GM12878 (cell line): ENCODE measurements around the gene PRR18. TPM values are rescaled to one million over a fixed set of nuclear protein-coding genes. Genes with fewer than 3 reads are reported as not detected.

Source experiments
- ATAC-seq: fragments of 200-7000 bp; cut with Tn5 transposase; 3 replicates; pipeline ENCODE4 v1.9.1; 2020; ENCODE audit warnings: mild to moderate bottlenecking, moderate library complexity
- BruUV-seq: library from RNA; stranded (reverse); fragments of 400-500 nt; replicated peaks from 2 replicates; lab custom pipeline; 2021; lab: Mats Ljungman, UMichigan
- CTCF ChIA-PET: fragments of 300-600 bp; sonication (Branson Sonifier 250); formaldehyde crosslinking; extraction: SDS; loops from one replicate; lab custom pipeline; 2021; ENCODE audit warnings: inconsistent platforms; lab: Yijun Ruan, JAX
- POLR2A ChIA-PET: fragments of 350-600 bp; formaldehyde crosslinking; extraction: SDS; loops from one replicate; lab custom pipeline; 2021; ENCODE audit warnings: inconsistent platforms; lab: Charles Lee
- RAD21 ChIA-PET: fragments of 300-600 bp; sonication (Branson Sonifier 250); formaldehyde crosslinking; loops from one replicate; lab custom pipeline; 2023; ENCODE audit warnings: antibody characterized with exemption; ENCODE audit not compliant: unreplicated experiment; lab: Charles Lee
- SMC1A ChIA-PET: fragments of 300-600 bp; sonication (Branson Sonifier 250); formaldehyde crosslinking; loops from one replicate; lab custom pipeline; 2023; ENCODE audit not compliant: unreplicated experiment, uncharacterized antibody; lab: Charles Lee
- DNase-seq: peaks from one replicate; pipeline ENCODE4 v3.0.0-alpha.2; 2011; ENCODE audit warnings: low read depth, low spot score
- FAIRE-seq: peaks from 3 replicates; lab custom pipeline; 2011; peaks lifted over from hg19 to GRCh38; lab: Jason Lieb, UNC
- H2AFZ ChIP-seq: 2 replicates; pipeline ENCODE4 v1.6.0; 2011; ENCODE audit warnings: low read depth, low read length, control low read depth; ENCODE audit not compliant: control insufficient read depth
- H3K27ac ChIP-seq: 2 replicates; pipeline ENCODE4 v1.5.1; 2011; ENCODE audit warnings: control low read depth; ENCODE audit not compliant: control insufficient read depth, insufficient read depth
- H3K27me3 ChIP-seq, 2 experiments: replicated peaks in 1 of 2; 2 replicates each; pipeline versions ENCODE4 v1.6.0 to v1.6.1; 2011; ENCODE audit warnings: low read length in 1 of 2; ENCODE audit not compliant: control insufficient read depth in 2 of 2, insufficient read depth in 2 of 2
- H3K36me3 ChIP-seq, 2 experiments: 2 replicates each; pipeline ENCODE4 v1.5.1; 2011; ENCODE audit warnings: low read length in 1 of 2; ENCODE audit not compliant: control insufficient read depth in 2 of 2, insufficient read depth in 2 of 2
- H3K4me1 ChIP-seq: 2 replicates; pipeline ENCODE4 v1.6.1; 2011; ENCODE audit warnings: mild to moderate bottlenecking, low read length, moderate library complexity, mixed read lengths; ENCODE audit not compliant: control insufficient read depth, insufficient read depth
- H3K4me2 ChIP-seq: 2 replicates; pipeline ENCODE4 v1.6.0; 2011; ENCODE audit warnings: control low read depth; ENCODE audit not compliant: control insufficient read depth, insufficient read depth
- H3K4me3 ChIP-seq: fragments of 200-600 bp; sonication (generic); 2 replicates; pipeline ENCODE4 v1.5.1; 2016
- H3K79me2 ChIP-seq: 2 replicates; pipeline ENCODE4 v1.6.0; 2011; ENCODE audit warnings: low read length; ENCODE audit not compliant: control insufficient read depth, insufficient read depth
- H3K9ac ChIP-seq: 2 replicates; pipeline ENCODE4 v1.8.0; 2011; ENCODE audit warnings: low read length, control low read depth, mixed read lengths; ENCODE audit not compliant: control insufficient read depth, insufficient read depth
- H3K9me3 ChIP-seq: replicated peaks from 3 replicates; pipeline ENCODE4 v1.5.1; 2011; ENCODE audit warnings: mild to moderate bottlenecking, low read length; ENCODE audit not compliant: control insufficient read depth, insufficient read depth
- H4K20me1 ChIP-seq: 2 replicates; pipeline ENCODE4 v1.6.0; 2011; ENCODE audit not compliant: control insufficient read depth, insufficient read depth
- CBFB ChIP-seq: IDR thresholded peaks from 2 replicates; pipeline ENCODE4 v1.6.1; 2016; ENCODE audit warnings: antibody characterized with exemption, low read depth
- CEBPB ChIP-seq, 2 experiments: fragments of 150-350 bp in 1 of 2; IDR thresholded peaks; 2 replicates each; pipeline ENCODE4 v1.6.1; 2012 to 2014; ENCODE audit warnings: low read depth in 2 of 2, low read length in 2 of 2, borderline replicate concordance in 1 of 2, inconsistent platforms in 1 of 2
- GATAD2B ChIP-seq: fragments of 450-650 bp; conservative IDR thresholded peaks from 2 replicates; pipeline ENCODE4 v1.6.1; 2017; ENCODE audit warnings: low read depth, mild to moderate bottlenecking, moderate library complexity
- HCFC1 ChIP-seq: fragments of 150-350 bp; IDR thresholded peaks from 2 replicates; pipeline ENCODE4 v1.6.1; 2014; ENCODE audit warnings: low read length
- NFIC ChIP-seq: IDR thresholded peaks from 2 replicates; pipeline ENCODE4 v1.6.1; 2012; ENCODE audit warnings: low read depth, mild to moderate bottlenecking, inconsistent platforms, low read length, moderate library complexity
- POLR2AphosphoS2 ChIP-seq: IDR thresholded peaks from 2 replicates; pipeline ENCODE4 v1.6.1; 2011; ENCODE audit warnings: low read depth, mild to moderate bottlenecking, low read length, improper control_type of control experiment, moderate library complexity
- POU2F2 ChIP-seq: IDR thresholded peaks from 3 replicates; pipeline ENCODE4 v1.6.1; 2011; ENCODE audit warnings: low read depth, mild to moderate bottlenecking, low read length, borderline replicate concordance
- RAD21 ChIP-seq: IDR thresholded peaks from 2 replicates; pipeline ENCODE4 v1.6.1; 2011; ENCODE audit warnings: mild to moderate bottlenecking, low read depth, low read length, moderate library complexity; ENCODE audit not compliant: insufficient read depth
- RAD51 ChIP-seq: fragments of 450-650 bp; IDR thresholded peaks from 2 replicates; pipeline ENCODE4 v1.6.1; 2016; ENCODE audit warnings: moderate library complexity, mild to moderate bottlenecking, inconsistent platforms
- RFX5 ChIP-seq: IDR thresholded peaks from 2 replicates; pipeline ENCODE4 v1.6.1; 2011; ENCODE audit warnings: low read depth, low read length, improper control_type of control experiment
- RUNX3 ChIP-seq: IDR thresholded peaks from 2 replicates; pipeline ENCODE4 v1.6.1; 2012; ENCODE audit warnings: low read length, inconsistent platforms
- SMARCA5 ChIP-seq: fragments of 450-650 bp; IDR thresholded peaks from 2 replicates; pipeline ENCODE4 v1.6.1; 2017; ENCODE audit warnings: mild to moderate bottlenecking
- STAT3 ChIP-seq: IDR thresholded peaks from 2 replicates; pipeline ENCODE4 v1.6.1; 2011; ENCODE audit warnings: low read depth, low read length, improper control_type of control experiment
- TAF1 ChIP-seq: IDR thresholded peaks from 2 replicates; pipeline ENCODE4 v1.6.1; 2011; ENCODE audit warnings: mild to moderate bottlenecking, low read depth, low read length, borderline replicate concordance
- TBL1XR1 ChIP-seq: IDR thresholded peaks from 2 replicates; pipeline ENCODE4 v1.6.1; 2012; ENCODE audit warnings: low read depth, low read length, improper control_type of control experiment
- WRNIP1 ChIP-seq: IDR thresholded peaks from 2 replicates; pipeline ENCODE4 v1.6.1; 2011; ENCODE audit warnings: low read depth, low read length, improper control_type of control experiment, borderline replicate concordance
- WGBS: methylation state at CpG from one replicate; pipeline ENCODE4 v1.1.6; 2016; ENCODE audit warnings: low lambda C conversion rate; ENCODE audit not compliant: insufficient replicate concordance, insufficient coverage; ENCODE audit errors: missing lambda C conversion rate; 5-methylcytosine and 5-hydroxymethylcytosine counted together
- in situ Hi-C: fragments of 300-500 bp; cut with MboI; formaldehyde crosslinking; loops from 9 replicates; pipeline ENCODE4 v1.14.3; 2018; ENCODE audit warnings: mixed read lengths
- intact Hi-C: fragments of 100-400 bp; cut with micrococcal nuclease; formaldehyde crosslinking; loops from one replicate; pipeline ENCODE4 v1.14.2; 2022; ENCODE audit not compliant: unreplicated experiment
- polyA plus RNA-seq, 11 experiments: library from polyadenylated mRNA; depleted of rRNA in 4 of 11; unstranded in 6 of 11; stranded (reverse) in 5 of 11; fragments of >200 nt; fragmentation: Nextera tagmentation in 4 of 11; fragmentation: Illumina TruSeq in 1 of 11; extraction: Ambion mirVana in 4 of 11; extraction: Trizol in 1 of 11; gene quantifications; 1 replicate in 1 of 11; 2 replicates in 10 of 11; pipeline versions ENCODE4 v1.2.1 to v1.2.3, GENCODE V29; 2011 to 2016; ENCODE audit warnings: inconsistent platforms in 2 of 11, missing spikeins in 2 of 11, low read depth in 1 of 11
- total RNA-seq, 4 experiments: library from RNA; depleted of rRNA in 3 of 4; stranded (reverse); fragments of >200 nt in 3 of 4; fragmentation: Illumina TruSeq in 1 of 4; extraction: Trizol in 1 of 4; gene quantifications; 2 replicates each; pipeline versions ENCODE4 v1.2.1 to v1.2.3, GENCODE V29; 2013 to 2021
- TF ChIP-seq, protein P1 (sequence below): fragments of 450-650 bp; IDR thresholded peaks from 2 replicates; pipeline ENCODE4 v1.6.1; 2017; ENCODE audit warnings: mild to moderate bottlenecking, moderate library complexity

The PRR18 gene
- total and polyA plus RNA-seq, 10 of the 15 experiments (the other 5 are each of a cell fraction or from before 2014, with no cell fraction given), result 0.13 to 8.2 (median 1.6) TPM

DNA sequence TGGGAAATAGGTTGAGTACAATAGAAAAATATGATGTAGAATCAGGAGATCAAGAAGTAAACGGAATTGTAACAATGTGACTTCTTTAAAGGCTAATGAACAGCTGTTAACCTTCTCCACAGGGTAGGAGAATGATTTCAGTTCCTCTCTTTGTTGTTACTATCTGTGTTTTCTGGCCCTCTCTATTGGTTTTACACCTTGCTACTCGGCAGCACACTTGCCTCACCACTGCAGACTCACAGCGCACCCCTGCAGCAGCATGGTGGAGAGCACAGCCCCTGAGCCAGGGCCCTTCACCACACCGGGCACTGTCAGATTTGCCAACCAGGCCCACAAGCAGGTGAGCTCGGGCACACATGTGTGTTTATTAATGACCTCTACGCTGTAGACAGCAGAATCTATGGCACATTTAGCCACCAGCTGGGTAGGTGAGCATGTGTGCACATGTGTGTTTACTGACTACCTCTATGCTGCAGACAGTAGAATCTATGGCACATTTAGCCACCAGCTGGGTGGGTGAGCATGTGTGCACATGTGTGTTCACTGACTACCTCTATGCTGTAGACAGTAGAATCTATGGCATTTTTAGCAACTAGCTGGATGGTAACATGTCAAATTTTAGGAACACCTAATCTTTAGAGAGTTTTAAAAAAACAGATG lies 17.3 kb upstream of the PRR18 start (continued):
- TF ChIP-seq, protein P1, sequence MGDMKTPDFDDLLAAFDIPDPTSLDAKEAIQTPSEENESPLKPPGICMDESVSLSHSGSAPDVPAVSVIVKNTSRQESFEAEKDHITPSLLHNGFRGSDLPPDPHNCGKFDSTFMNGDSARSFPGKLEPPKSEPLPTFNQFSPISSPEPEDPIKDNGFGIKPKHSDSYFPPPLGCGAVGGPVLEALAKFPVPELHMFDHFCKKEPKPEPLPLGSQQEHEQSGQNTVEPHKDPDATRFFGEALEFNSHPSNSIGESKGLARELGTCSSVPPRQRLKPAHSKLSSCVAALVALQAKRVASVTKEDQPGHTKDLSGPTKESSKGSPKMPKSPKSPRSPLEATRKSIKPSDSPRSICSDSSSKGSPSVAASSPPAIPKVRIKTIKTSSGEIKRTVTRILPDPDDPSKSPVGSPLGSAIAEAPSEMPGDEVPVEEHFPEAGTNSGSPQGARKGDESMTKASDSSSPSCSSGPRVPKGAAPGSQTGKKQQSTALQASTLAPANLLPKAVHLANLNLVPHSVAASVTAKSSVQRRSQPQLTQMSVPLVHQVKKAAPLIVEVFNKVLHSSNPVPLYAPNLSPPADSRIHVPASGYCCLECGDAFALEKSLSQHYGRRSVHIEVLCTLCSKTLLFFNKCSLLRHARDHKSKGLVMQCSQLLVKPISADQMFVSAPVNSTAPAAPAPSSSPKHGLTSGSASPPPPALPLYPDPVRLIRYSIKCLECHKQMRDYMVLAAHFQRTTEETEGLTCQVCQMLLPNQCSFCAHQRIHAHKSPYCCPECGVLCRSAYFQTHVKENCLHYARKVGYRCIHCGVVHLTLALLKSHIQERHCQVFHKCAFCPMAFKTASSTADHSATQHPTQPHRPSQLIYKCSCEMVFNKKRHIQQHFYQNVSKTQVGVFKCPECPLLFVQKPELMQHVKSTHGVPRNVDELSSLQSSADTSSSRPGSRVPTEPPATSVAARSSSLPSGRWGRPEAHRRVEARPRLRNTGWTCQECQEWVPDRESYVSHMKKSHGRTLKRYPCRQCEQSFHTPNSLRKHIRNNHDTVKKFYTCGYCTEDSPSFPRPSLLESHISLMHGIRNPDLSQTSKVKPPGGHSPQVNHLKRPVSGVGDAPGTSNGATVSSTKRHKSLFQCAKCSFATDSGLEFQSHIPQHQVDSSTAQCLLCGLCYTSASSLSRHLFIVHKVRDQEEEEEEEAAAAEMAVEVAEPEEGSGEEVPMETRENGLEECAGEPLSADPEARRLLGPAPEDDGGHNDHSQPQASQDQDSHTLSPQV, result no peak
- TF ChIP-seq CBFB, result no peak
- no peak for TF ChIP-seq RFX5

DNA sequence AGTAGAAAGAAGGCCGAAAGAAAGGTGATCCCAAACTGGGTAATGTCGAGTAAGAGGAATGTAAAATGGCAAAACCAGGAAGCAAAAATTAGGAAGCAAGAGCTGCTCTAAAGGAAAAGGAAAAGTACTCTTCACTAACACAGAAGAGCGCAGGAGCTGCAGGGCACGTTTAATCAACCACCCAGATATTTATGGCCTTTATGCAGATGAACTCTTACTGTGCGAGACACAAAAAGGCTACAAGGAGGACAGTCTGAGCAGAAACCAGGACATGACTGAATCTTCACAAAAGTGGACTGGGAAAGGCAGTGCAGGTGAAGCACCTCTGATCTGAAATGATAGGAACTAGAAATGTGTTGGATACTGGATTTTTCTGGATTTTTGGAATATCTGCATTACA lies 15.2 kb upstream of the PRR18 start:
- no peak for DNase-seq
- Histone ChIP-seq H3K4me2 (no peak overlapping the region), H3K36me3 (peaks cover 6 to 29% of the 10 kb centered on the region in 2 experiments), H3K27ac (no peak overlapping the region), H2AFZ (no peak overlapping the region), H4K20me1 (no peaks in the 10 kb centered on the region), H3K4me1 (peaks cover 11% of the 10 kb centered on the region), H3K9me3 (no peaks in the 10 kb centered on the region), H3K79me2 (peaks cover 19% of the 10 kb centered on the region), H3K27me3 (no peaks in the 10 kb centered on the region), H3K9ac (no peak overlapping the region), H3K4me3 (no peak overlapping the region)
- CTCF ChIA-PET, result interaction anchor here (1.0 to 5.0 kb wide), 4 partner anchors 10 to 77 kb away, joined by 3 to 45 read pairs (median 12); no protein-coding TSS in a partner anchor
- SMC1A ChIA-PET, result interaction anchor here (1.1 to 2.9 kb wide), 3 partner anchors 10 to 57 kb away, joined by 4 to 19 read pairs (median 7); no protein-coding TSS in a partner anchor
- ATAC-seq, result no peak
- in situ Hi-C loops (no loop called here), intact Hi-C loops (no loop called here)
- 88% methylated on average over 5 of the region's 5 CpGs for WGBS
- FAIRE-seq, result no peak
- no peak for TF ChIP-seq POLR2AphosphoS2
- no peak for TF ChIP-seq HCFC1
- TF ChIP-seq TAF1, result no peak
- TF ChIP-seq RAD51, result no peak
- no peak for TF ChIP-seq WRNIP1
- no peak for TF ChIP-seq RUNX3
- TF ChIP-seq STAT3, result no peak
- no peak for TF ChIP-seq RAD21
- TF ChIP-seq SMARCA5, result no peak
- no peak for TF ChIP-seq POU2F2
- TF ChIP-seq TBL1XR1, result no peak
- no peak for TF ChIP-seq NFIC
- no peak for TF ChIP-seq CEBPB (IDR thresholded peaks at IDR 0.05; ENCODE audit: borderline replicate concordance in 1 of 2, low read depth in 2 of 2, low read length in 2 of 2)
- no peak for TF ChIP-seq GATAD2B
- RAD21 ChIA-PET, result interaction anchor here (0.9 to 1.3 kb wide), 2 partner anchors 9 to 78 kb away, joined by 4 read pairs; no protein-coding TSS in a partner anchor
- no TSS peak for BruUV-seq
- POLR2A ChIA-PET, result no interaction called here
